ENCODE results near the gene KRTAP12-2. TPM values are rescaled to one million over a fixed set of nuclear protein-coding genes. Genes with fewer than 3 reads are reported as not detected.

Gene KRTAP12-2
- total RNA-seq, 2 donors from 2014 or later: not detected

Other genes with a start within 250 kb of the KRTAP12-2 start
- gene LRRC3, start 211.4 kb downstream of the KRTAP12-2 start, total RNA-seq: 1 to 10 TPM; 2.5 to 3.5 TPM
- gene KRTAP10-1, start 126.7 kb downstream of the KRTAP12-2 start, total RNA-seq: not detected
- gene KRTAP10-2, start 115.4 kb downstream of the KRTAP12-2 start, total RNA-seq: not detected
- not detected for gene KRTAP10-3, start 108.1 kb downstream of the KRTAP12-2 start, total RNA-seq
- gene KRTAP10-4, start 93.2 kb downstream of the KRTAP12-2 start, total RNA-seq: not detected
- not detected for gene KRTAP10-5, start 86.3 kb downstream of the KRTAP12-2 start, total RNA-seq
- not detected for gene KRTAP10-6, start 74.4 kb downstream of the KRTAP12-2 start, total RNA-seq
- not detected for gene KRTAP10-7, start 66.3 kb downstream of the KRTAP12-2 start, total RNA-seq
- not detected for gene KRTAP10-8, start 54.8 kb downstream of the KRTAP12-2 start, total RNA-seq
- not detected for gene KRTAP10-9, start 39.8 kb downstream of the KRTAP12-2 start, total RNA-seq
- gene KRTAP10-10, start 29.6 kb downstream of the KRTAP12-2 start, total RNA-seq: not detected
- not detected for gene KRTAP10-11, start 20.5 kb downstream of the KRTAP12-2 start, total RNA-seq
- not detected for gene KRTAP12-4, start 12.3 kb downstream of the KRTAP12-2 start, total RNA-seq
- gene KRTAP12-3, start 9.0 kb downstream of the KRTAP12-2 start, total RNA-seq: not detected
- gene KRTAP12-1, start 15.2 kb upstream of the KRTAP12-2 start, total RNA-seq: not detected
- gene KRTAP10-12, start 30.2 kb upstream of the KRTAP12-2 start, total RNA-seq: not detected
- under 1 TPM in 1 of 2 donors, not detected in 1; 0.09 TPM for gene TSPEAR, start 44.6 kb upstream of the KRTAP12-2 start, total RNA-seq
- 10 to 100 TPM; 56.7 to 79.4 TPM for gene UBE2G2, start 134.9 kb upstream of the KRTAP12-2 start, total RNA-seq
- gene SUMO3, start 151.1 kb upstream of the KRTAP12-2 start, total RNA-seq: 10 to 100 TPM; 67.3 to 73.2 TPM
- gene PTTG1IP, start 206.8 kb upstream of the KRTAP12-2 start, total RNA-seq: 100 to 1,000 TPM; 206 to 380 TPM